HCT116 (cell line): ENCODE data around the gene ANAPC2. TPM values are rescaled to one million over a fixed set of nuclear protein-coding genes. Genes with fewer than 3 reads are reported as not detected.

Experiments
- ATAC-seq: fragments of 200-7000 bp; cut with Tn5 transposase; 2 replicates; pipeline ENCODE4 v1.9.1; 2020; ENCODE audit warnings: mild to moderate bottlenecking, moderate library complexity
- BruUV-seq: library from RNA; stranded (reverse); fragments of 400-500 nt; replicated peaks from 2 replicates; lab custom pipeline; 2021; lab: Mats Ljungman, UMichigan
- CTCF ChIA-PET: fragments of 300-600 bp; sonication (Branson Sonifier 250); formaldehyde crosslinking; loops from one replicate; lab custom pipeline; 2021; ENCODE audit warnings: antibody characterized with exemption; lab: Charles Lee
- POLR2A ChIA-PET: fragments of 300-600, 350-600 bp; sonication (Branson Sonifier 250); formaldehyde crosslinking; loops from one replicate; lab custom pipeline; 2021; ENCODE audit warnings: antibody characterized with exemption; lab: Charles Lee
- RAD21 ChIA-PET, 2 experiments: fragments of 300-600 bp; sonication (Branson Sonifier 250); formaldehyde crosslinking; loops; one replicate each; lab custom pipeline; 2023; ENCODE audit warnings: low total read pairs in 2 of 2; ENCODE audit not compliant: uncharacterized antibody in 2 of 2, unreplicated experiment in 2 of 2, low non-redundant PET in 1 of 2; lab: Charles Lee
- DNase-seq: peaks from one replicate; pipeline ENCODE4 v3.0.0-alpha.2; 2010; ENCODE audit warnings: low read depth, low spot score
- H2AFZ ChIP-seq: fragments of 200-600 bp; shearing (Covaris generic), sonication (generic); 2 replicates; pipeline ENCODE4 v1.6.1; 2017; ENCODE audit warnings: low read depth, mixed run types, mixed read lengths, antibody characterized with exemption, low read length; ENCODE audit not compliant: poor library complexity, severe bottlenecking
- H3K27ac ChIP-seq: 2 replicates; pipeline ENCODE4 v1.5.1; 2012; ENCODE audit warnings: low read depth, low read length
- H3K27me3 ChIP-seq: fragments of 200-600 bp; sonication (generic); 2 replicates; pipeline ENCODE4 v1.6.1; 2016; ENCODE audit warnings: mixed run types, low read length, mixed read lengths; ENCODE audit not compliant: insufficient read depth
- H3K36me3 ChIP-seq, 2 experiments: fragments of 200-500 bp in 1 of 2; fragments of 200-600 bp in 1 of 2; sonication (Bioruptor generic) in 1 of 2; sonication (generic) in 1 of 2; 2 replicates each; pipeline versions ENCODE4 v1.5.1 to v1.6.1; 2014 to 2016; ENCODE audit warnings: low read length in 2 of 2, inconsistent platforms in 1 of 2, mixed read lengths in 1 of 2, mixed run types in 1 of 2; ENCODE audit not compliant: insufficient read depth in 2 of 2, control insufficient read depth in 1 of 2
- H3K4me1 ChIP-seq, 2 experiments: fragments of 200-600 bp in 1 of 2; sonication (generic) in 1 of 2; 2 replicates each; pipeline versions ENCODE4 v1.5.1 to v1.6.1; 2012 to 2017; ENCODE audit warnings: low read length in 2 of 2, inconsistent platforms in 1 of 2, mild to moderate bottlenecking in 1 of 2, mixed read lengths in 1 of 2, mixed run types in 1 of 2, moderate library complexity in 1 of 2; ENCODE audit not compliant: insufficient read depth in 2 of 2, control insufficient read depth in 1 of 2
- H3K4me2 ChIP-seq: fragments of 200-600 bp; sonication (generic); 2 replicates; pipeline ENCODE4 v1.6.1; 2017; ENCODE audit warnings: mixed run types, low read length, mixed read lengths
- H3K4me3 ChIP-seq, 2 experiments: fragments of 200-600 bp in 1 of 2; sonication (generic) in 1 of 2; replicated peaks in 1 of 2; 2 replicates each; pipeline ENCODE4 v1.5.1; 2011 to 2016; ENCODE audit warnings: low read length in 2 of 2, control low read depth in 1 of 2, low read depth in 1 of 2, mild to moderate bottlenecking in 1 of 2, mixed read lengths in 1 of 2, mixed run types in 1 of 2
- H3K79me2 ChIP-seq: fragments of 200-600 bp; sonication (generic); 2 replicates; pipeline ENCODE4 v1.6.1; 2017; ENCODE audit warnings: mild to moderate bottlenecking, mixed run types, low read length, moderate library complexity, mixed read lengths; ENCODE audit not compliant: insufficient read depth
- H3K9ac ChIP-seq: fragments of 200-600 bp; sonication (generic); 2 replicates; pipeline ENCODE4 v1.6.1; 2016; ENCODE audit warnings: low read length, mixed read lengths
- H3K9me2 ChIP-seq: fragments of 200-600 bp; sonication (generic), shearing (Covaris generic); 2 replicates; pipeline ENCODE4 v1.6.1; 2017; ENCODE audit warnings: mixed run types, mild to moderate bottlenecking, moderate library complexity; ENCODE audit not compliant: insufficient read depth
- H3K9me3 ChIP-seq, 2 experiments: fragments of 200-500 bp in 1 of 2; fragments of 200-600 bp in 1 of 2; sonication (Bioruptor generic) in 1 of 2; sonication (generic) in 1 of 2; 2 replicates each; pipeline ENCODE4 v1.6.1; 2014 to 2017; ENCODE audit warnings: low read length in 2 of 2, mixed read lengths in 2 of 2, inconsistent platforms in 1 of 2, low read depth in 1 of 2, mild to moderate bottlenecking in 1 of 2, mixed run types in 1 of 2, moderate library complexity in 1 of 2; ENCODE audit not compliant: control insufficient read depth in 1 of 2, insufficient read depth in 1 of 2
- H4K20me1 ChIP-seq: fragments of 200-600 bp; sonication (generic), shearing (Covaris generic); 2 replicates; pipeline ENCODE4 v1.6.1; 2017; ENCODE audit warnings: mixed run types, mild to moderate bottlenecking, moderate library complexity; ENCODE audit not compliant: insufficient read depth
- EZH2phosphoT487 ChIP-seq: fragments of 200-600 bp; IDR thresholded peaks from 2 replicates; pipeline ENCODE4 v1.6.1; 2018; ENCODE audit warnings: antibody characterized with exemption, borderline replicate concordance
- POLR2A ChIP-seq: IDR thresholded peaks from 2 replicates; pipeline ENCODE4 v1.7.0; 2011; ENCODE audit warnings: borderline replicate concordance; ENCODE audit not compliant: insufficient read depth, insufficient read length; ENCODE audit errors: extremely low read depth
- POLR2AphosphoS5 ChIP-seq: IDR thresholded peaks from 2 replicates; pipeline ENCODE4 v1.6.1; 2011; ENCODE audit warnings: mild to moderate bottlenecking, low read depth, low read length, moderate library complexity
- ZFX ChIP-seq: fragments of 450-650 bp; IDR thresholded peaks from 2 replicates; pipeline ENCODE4 v1.6.1; 2017
- ZNF274 ChIP-seq: fragments of 200-500 bp; sonication (Bioruptor generic); IDR thresholded peaks from 2 replicates; pipeline ENCODE4 v1.6.1; 2014; ENCODE audit warnings: mild to moderate bottlenecking, low read depth, low read length, inconsistent platforms
- intact Hi-C: fragments of 100-400 bp; cut with micrococcal nuclease; formaldehyde crosslinking; loops from 2 replicates; pipeline ENCODE4 v1.10.0; 2022
- total RNA-seq: library from RNA; stranded (reverse); gene quantifications from one replicate; pipeline ENCODE4 v1.2.1, GENCODE V29; 2021; ENCODE audit not compliant: unreplicated experiment
- TF ChIP-seq, protein P1 (sequence below): IDR thresholded peaks from 2 replicates; pipeline ENCODE4 v1.6.1; 2012; ENCODE audit warnings: low read depth

ANAPC2 gene
- total RNA-seq, 1 experiment from 2014 or later: 75.5 TPM

DNA sequence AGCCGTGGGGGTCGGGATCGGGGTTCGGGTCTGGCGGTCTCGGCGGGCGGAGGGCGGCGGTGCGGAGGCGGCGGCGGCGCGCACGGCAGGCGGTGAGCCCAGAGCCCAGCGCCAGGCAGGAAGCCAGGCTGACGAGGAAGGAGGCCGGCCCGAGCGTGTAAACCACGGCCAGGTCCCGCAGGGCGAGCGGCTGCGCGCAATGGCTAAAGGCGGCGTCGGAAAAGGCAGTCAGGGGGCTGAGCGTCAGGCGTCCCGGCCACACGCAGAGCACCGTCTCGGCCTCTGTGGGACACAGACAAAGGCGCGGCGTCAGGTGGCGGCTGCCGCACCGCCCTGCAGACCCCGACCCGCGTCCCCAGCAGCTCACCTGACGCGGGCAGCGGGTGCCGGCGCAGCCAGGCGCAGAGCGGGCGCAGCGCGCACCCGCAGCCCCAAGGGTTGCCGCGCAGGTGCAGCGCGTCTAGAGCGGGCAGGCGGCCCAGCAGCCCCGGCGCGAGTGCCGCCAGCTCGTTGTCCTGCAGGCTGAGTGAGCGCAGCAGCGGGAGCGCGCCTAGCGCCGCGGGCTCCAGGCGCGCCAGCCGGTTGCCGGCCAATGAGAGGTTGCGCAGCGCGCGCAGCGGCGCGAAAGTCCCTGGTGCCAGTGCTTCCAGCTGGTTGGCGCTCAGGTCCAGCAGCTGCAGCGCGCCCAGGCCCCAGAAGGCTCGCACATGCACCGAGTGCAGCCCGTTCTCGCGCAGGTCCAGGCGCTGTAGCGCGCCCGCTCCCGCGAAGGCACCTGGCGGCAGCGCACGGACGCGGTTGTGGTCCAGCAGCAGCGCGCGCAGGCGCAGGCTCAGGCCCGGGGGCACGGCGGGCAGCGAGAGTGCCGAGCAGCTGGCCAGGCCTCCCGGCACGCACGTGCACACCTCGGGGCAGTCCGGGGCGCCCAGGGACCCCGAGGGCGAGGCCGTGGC, 19.2 kb downstream of the ANAPC2 start:
- Histone ChIP-seq H3K9me2 (no peaks in the 10 kb centered on the region), H3K36me3 (no peaks in the 10 kb centered on the region), H3K9ac (peak overlapping the region; percentile 58), H3K4me3 (peak overlapping the region; percentile 41 to 60), H3K79me2 (no peaks in the 10 kb centered on the region)
- TF ChIP-seq EZH2phosphoT487 (no peak), POLR2AphosphoS5 (peak; percentile 71), POLR2A (no peak), ZFX (peak; percentile 58; the same call in 1 of the 2 replicates), ZNF274 (no peak)
- TF ChIP-seq, all 23 proteins: peak for 2
- Histone ChIP-seq H2AFZ (no peak overlapping the region), H3K4me2 (peak overlapping the region; percentile 84), H3K4me1 (peaks cover 14 to 40% of the 10 kb centered on the region in 2 experiments), H4K20me1 (no peaks in the 10 kb centered on the region), H3K27ac (peak overlapping the region; percentile 65; the same call in 1 of the 2 replicates), H3K9me3 (no peaks in the 10 kb centered on the region), H3K27me3 (no peaks in the 10 kb centered on the region)
- no TSS peak for BruUV-seq
- DNase-seq (peak; percentile 65), ATAC-seq (peak; percentile 75)
- ChIA-PET CTCF (interaction anchor here (1.1 to 1.9 kb wide), 3 partner anchors 58 to 140 kb away, joined by 4 to 5 read pairs (median 4); partner anchors contain the start of gene RNF224), RAD21 (interaction anchor here in 1 of 2 experiments (1.0 kb wide), 1 partner anchor 20 kb away, joined by 3 read pairs; no protein-coding TSS in a partner anchor), POLR2A (interaction anchor here (0.9 to 3.4 kb wide), 3 partner anchors 8 to 101 kb away, joined by 3 to 12 read pairs (median 3); no protein-coding TSS in a partner anchor)
- intact Hi-C loops: no loop called here

DNA sequence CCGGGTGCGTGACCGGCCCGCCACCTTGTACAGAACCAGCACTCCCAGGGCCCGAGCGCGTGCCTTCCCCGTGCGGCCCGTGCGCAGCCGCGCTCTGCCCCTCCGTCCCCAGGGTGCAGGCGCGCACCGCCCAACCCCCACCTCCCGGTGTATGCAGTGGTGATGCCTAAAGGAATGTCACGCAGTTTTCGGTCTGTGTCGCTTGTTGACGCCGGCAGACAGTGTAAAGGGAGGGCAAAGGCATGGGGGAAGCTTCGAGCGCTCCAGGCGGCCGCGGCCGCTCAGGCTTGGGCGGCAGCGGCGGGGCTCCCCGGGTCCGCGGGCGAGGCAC, 19.8 kb downstream of the ANAPC2 start:
- POLR2A ChIA-PET: interaction anchor here (0.9 to 3.4 kb wide), 4 partner anchors 8 to 101 kb away, joined by 3 to 12 read pairs (median 4); partner anchors contain the start of gene SSNA1
- peaks cover 17 to 44% of the 10 kb centered on the region in 2 experiments for H3K4me1 ChIP-seq
- RAD21 ChIA-PET: no interaction called here
- H3K9ac ChIP-seq: peak overlapping the region; percentile 58
- no peaks in the 10 kb centered on the region for H3K9me3 ChIP-seq
- H3K27ac ChIP-seq: peak overlapping the region; percentile 65; the same call in 1 of the 2 replicates
- H2AFZ ChIP-seq: no peak overlapping the region
- H4K20me1 ChIP-seq: no peaks in the 10 kb centered on the region
- ATAC-seq: peak; percentile 46
- CTCF ChIA-PET: interaction anchor here (0.9 to 1.9 kb wide), 2 partner anchors 20 to 59 kb away, joined by 4 read pairs; partner anchors contain the start of genes ANAPC2, RNF224 and SSNA1
- H3K4me3 ChIP-seq: peak overlapping the region; percentile 41 to 60
- peak; percentile 11; the same call in 1 of the 2 replicates for TF ChIP-seq POLR2AphosphoS5
- TF ChIP-seq, protein P1, sequence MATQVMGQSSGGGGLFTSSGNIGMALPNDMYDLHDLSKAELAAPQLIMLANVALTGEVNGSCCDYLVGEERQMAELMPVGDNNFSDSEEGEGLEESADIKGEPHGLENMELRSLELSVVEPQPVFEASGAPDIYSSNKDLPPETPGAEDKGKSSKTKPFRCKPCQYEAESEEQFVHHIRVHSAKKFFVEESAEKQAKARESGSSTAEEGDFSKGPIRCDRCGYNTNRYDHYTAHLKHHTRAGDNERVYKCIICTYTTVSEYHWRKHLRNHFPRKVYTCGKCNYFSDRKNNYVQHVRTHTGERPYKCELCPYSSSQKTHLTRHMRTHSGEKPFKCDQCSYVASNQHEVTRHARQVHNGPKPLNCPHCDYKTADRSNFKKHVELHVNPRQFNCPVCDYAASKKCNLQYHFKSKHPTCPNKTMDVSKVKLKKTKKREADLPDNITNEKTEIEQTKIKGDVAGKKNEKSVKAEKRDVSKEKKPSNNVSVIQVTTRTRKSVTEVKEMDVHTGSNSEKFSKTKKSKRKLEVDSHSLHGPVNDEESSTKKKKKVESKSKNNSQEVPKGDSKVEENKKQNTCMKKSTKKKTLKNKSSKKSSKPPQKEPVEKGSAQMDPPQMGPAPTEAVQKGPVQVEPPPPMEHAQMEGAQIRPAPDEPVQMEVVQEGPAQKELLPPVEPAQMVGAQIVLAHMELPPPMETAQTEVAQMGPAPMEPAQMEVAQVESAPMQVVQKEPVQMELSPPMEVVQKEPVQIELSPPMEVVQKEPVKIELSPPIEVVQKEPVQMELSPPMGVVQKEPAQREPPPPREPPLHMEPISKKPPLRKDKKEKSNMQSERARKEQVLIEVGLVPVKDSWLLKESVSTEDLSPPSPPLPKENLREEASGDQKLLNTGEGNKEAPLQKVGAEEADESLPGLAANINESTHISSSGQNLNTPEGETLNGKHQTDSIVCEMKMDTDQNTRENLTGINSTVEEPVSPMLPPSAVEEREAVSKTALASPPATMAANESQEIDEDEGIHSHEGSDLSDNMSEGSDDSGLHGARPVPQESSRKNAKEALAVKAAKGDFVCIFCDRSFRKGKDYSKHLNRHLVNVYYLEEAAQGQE: no peak
- no peaks in the 10 kb centered on the region for H3K79me2 ChIP-seq
- H3K36me3 ChIP-seq: no peaks in the 10 kb centered on the region
- H3K27me3 ChIP-seq: no peaks in the 10 kb centered on the region
- DNase-seq: no peak
- H3K4me2 ChIP-seq: peak overlapping the region; percentile 84
- BruUV-seq: no TSS peak
- H3K9me2 ChIP-seq: no peaks in the 10 kb centered on the region
- intact Hi-C loops: no loop called here
